ENCODE data around the gene LMNA.

LMNA gene

GRCh38 chr1:156130578-156130942 is 16.0 kb downstream of the LMNA start:
- in situ Hi-C loops (cut with MboI; ENCODE audit: low sequenced_read_pairs, unreplicated experiment): loop anchor here (5.0 kb wide), 1 partner anchor 38 kb away; no protein-coding TSS in a partner anchor
- DNase-seq (ENCODE audit: low spot score): no peak
- TF ChIP-seq, protein P1, sequence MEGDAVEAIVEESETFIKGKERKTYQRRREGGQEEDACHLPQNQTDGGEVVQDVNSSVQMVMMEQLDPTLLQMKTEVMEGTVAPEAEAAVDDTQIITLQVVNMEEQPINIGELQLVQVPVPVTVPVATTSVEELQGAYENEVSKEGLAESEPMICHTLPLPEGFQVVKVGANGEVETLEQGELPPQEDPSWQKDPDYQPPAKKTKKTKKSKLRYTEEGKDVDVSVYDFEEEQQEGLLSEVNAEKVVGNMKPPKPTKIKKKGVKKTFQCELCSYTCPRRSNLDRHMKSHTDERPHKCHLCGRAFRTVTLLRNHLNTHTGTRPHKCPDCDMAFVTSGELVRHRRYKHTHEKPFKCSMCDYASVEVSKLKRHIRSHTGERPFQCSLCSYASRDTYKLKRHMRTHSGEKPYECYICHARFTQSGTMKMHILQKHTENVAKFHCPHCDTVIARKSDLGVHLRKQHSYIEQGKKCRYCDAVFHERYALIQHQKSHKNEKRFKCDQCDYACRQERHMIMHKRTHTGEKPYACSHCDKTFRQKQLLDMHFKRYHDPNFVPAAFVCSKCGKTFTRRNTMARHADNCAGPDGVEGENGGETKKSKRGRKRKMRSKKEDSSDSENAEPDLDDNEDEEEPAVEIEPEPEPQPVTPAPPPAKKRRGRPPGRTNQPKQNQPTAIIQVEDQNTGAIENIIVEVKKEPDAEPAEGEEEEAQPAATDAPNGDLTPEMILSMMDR (IDR thresholded peaks at IDR 0.05; ENCODE audit: borderline replicate concordance, control extremely low read depth, extremely low read depth, insufficient read depth, missing control alignments): no peak

DNA sequence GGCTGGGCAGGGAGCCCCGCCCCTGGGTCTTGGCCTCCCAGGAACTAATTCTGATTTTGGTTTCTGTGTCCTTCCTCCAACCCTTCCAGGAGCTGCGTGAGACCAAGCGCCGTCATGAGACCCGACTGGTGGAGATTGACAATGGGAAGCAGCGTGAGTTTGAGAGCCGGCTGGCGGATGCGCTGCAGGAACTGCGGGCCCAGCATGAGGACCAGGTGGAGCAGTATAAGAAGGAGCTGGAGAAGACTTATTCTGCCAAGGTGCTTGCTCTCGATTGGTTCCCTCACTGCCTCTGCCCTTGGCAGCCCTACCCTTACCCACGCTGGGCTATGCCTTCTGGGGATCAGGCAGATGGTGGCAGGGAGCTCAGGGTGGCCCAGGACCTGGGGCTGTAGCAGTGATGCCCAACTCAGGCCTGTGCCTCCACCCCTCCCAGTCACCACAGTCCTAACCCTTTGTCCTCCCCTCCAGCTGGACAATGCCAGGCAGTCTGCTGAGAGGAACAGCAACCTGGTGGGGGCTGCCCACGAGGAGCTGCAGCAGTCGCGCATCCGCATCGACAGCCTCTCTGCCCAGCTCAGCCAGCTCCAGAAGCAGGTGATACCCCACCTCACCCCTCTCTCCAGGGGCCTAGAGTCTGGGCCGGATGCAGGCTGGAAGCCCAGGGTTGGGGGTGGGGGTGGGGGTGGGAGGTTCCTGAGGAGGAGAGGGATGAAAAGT is 20.4 kb downstream of the LMNA start:
- in situ Hi-C loops (cut with MboI; ENCODE audit: low sequenced_read_pairs, unreplicated experiment): loop anchor here (5.0 kb wide), 1 partner anchor 43 kb away; no protein-coding TSS in a partner anchor
- TF ChIP-seq, protein P1 (IDR thresholded peaks at IDR 0.05; ENCODE audit: borderline replicate concordance, control extremely low read depth, extremely low read depth, insufficient read depth, missing control alignments): no peak
- no peak for DNase-seq (ENCODE audit: low spot score)

DNA sequence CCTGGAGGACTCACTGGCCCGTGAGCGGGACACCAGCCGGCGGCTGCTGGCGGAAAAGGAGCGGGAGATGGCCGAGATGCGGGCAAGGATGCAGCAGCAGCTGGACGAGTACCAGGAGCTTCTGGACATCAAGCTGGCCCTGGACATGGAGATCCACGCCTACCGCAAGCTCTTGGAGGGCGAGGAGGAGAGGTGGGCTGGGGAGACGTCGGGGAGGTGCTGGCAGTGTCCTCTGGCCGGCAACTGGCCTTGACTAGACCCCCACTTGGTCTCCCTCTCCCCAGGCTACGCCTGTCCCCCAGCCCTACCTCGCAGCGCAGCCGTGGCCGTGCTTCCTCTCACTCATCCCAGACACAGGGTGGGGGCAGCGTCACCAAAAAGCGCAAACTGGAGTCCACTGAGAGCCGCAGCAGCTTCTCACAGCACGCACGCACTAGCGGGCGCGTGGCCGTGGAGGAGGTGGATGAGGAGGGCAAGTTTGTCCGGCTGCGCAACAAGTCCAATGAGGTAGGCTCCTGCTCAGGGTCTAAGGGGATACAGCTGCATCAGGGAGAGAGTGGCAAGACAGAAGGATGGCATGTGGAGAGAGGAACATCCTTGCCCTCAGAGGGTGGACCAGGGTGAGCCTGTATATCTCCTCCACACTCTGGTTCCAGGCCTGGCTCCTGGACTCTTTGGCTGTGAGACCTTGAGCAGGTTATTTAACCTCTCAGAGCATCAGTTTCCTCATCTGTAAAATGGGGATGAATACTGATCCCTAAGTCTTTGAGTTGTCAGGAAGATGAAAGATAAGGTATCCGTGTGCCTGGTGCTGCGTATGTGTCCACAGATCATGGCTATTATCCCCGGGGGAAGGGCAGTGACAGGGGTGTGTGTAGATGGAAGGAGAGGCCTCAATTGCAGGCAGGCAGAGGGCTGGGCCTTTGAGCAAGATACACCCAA is 21.7 kb downstream of the LMNA start:
- TF ChIP-seq, protein P1 (IDR thresholded peaks at IDR 0.05; ENCODE audit: borderline replicate concordance, control extremely low read depth, extremely low read depth, insufficient read depth, missing control alignments): no peak
- in situ Hi-C loops (cut with MboI; ENCODE audit: low sequenced_read_pairs, unreplicated experiment): no loop called here

GRCh38 chr1:156136970-156137483 is 22.5 kb downstream of the LMNA start:
- in situ Hi-C loops (cut with MboI; ENCODE audit: low sequenced_read_pairs, unreplicated experiment): no loop called here
- no peak for DNase-seq (ENCODE audit: low spot score)
- TF ChIP-seq, protein P1 (IDR thresholded peaks at IDR 0.05; ENCODE audit: borderline replicate concordance, control extremely low read depth, extremely low read depth, insufficient read depth, missing control alignments): no peak

More for the DNA sequence above, 21.7 kb downstream of the LMNA start:
- DNase-seq (ENCODE audit: low spot score): no peak

DNA sequence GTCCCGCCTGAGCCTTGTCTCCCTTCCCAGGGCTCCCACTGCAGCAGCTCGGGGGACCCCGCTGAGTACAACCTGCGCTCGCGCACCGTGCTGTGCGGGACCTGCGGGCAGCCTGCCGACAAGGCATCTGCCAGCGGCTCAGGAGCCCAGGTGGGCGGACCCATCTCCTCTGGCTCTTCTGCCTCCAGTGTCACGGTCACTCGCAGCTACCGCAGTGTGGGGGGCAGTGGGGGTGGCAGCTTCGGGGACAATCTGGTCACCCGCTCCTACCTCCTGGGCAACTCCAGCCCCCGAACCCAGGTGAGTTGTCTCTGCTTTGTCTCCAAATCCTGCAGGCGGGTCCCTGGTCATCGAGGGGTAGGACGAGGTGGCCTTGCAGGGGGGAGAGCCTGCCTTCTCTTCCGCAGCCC is 24.0 kb downstream of the LMNA start:
- in situ Hi-C loops (cut with MboI; ENCODE audit: low sequenced_read_pairs, unreplicated experiment): no loop called here
- DNase-seq (ENCODE audit: low spot score): no peak
- TF ChIP-seq, protein P1 (IDR thresholded peaks at IDR 0.05; ENCODE audit: borderline replicate concordance, control extremely low read depth, extremely low read depth, insufficient read depth, missing control alignments): no peak
